MM.1S (cell line): ENCODE data around the gene TBC1D7.

Source experiments
- CTCF ChIP-seq: fragments of 300-600 bp; sonication (generic); IDR thresholded peaks from 2 replicates; pipeline ENCODE4 v1.5.1; 2016; ENCODE audit warnings: antibody characterized with exemption, low read length, mixed read lengths
- EZH2 ChIP-seq: fragments of 300-600 bp; sonication (generic); optimal IDR thresholded peaks from 2 replicates; pipeline ENCODE3; 2017; ENCODE audit warnings: low read depth, mild to moderate bottlenecking, antibody characterized with exemption, low read length, mixed read lengths
- EZH2phosphoT487 ChIP-seq: fragments of 300-600 bp; sonication (generic); IDR thresholded peaks from 2 replicates; pipeline ENCODE4 v1.6.1; 2018; ENCODE audit warnings: antibody characterized with exemption, low read length

DNA sequence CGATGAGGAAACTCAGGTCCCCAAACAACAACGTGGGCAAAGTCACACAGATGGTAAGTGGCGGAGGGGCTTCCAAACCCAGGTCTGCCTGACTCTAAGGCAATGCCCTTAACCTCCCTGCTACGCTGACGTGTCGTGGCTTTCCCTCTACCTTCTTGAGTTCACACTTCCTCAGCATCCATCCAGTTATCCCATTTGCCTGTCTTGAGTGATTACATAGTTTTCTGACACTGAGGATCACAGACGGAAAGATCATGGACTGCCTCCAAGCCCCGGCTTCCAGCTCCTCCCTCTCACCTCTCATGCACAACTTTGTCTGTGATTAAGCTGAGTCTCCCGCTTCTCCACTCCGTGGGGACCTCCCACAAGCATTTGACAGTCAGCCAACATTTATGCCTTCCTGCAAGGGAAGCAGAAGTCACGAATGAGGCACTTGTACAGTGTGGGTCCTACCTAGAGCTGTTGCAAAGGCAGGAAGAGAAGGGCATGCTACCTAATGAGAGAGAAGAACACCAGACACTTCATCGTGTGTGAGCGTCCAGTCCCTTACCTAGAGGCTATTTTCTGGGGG lies 33.8 kb downstream of the TBC1D7 start:
- TF ChIP-seq CTCF (no peak), EZH2 (no peak), EZH2phosphoT487 (no peak)
